Measurements from ENCODE around the gene FIBCD1.

DNA sequence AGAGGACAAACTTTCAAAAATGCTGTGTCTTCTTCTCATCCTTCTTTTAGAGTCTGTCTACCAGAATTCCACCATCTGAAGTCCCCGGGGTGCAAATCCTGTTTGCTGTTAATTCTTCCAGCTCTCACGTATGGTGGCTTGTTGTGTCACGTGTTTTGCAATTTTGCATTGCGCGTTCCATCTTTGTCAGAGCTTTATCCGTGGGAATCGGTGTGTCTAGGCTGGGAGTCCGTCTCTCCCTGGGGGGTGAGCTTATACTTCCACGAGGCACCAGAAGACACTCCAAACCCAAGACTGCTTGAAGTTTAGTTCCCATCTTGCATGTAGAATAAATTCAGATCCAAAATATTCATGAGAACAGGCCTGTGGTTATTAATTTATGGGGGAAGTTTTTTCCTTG, 6.1 kb upstream of the FIBCD1 start:
- TF ChIP-seq, protein P1, sequence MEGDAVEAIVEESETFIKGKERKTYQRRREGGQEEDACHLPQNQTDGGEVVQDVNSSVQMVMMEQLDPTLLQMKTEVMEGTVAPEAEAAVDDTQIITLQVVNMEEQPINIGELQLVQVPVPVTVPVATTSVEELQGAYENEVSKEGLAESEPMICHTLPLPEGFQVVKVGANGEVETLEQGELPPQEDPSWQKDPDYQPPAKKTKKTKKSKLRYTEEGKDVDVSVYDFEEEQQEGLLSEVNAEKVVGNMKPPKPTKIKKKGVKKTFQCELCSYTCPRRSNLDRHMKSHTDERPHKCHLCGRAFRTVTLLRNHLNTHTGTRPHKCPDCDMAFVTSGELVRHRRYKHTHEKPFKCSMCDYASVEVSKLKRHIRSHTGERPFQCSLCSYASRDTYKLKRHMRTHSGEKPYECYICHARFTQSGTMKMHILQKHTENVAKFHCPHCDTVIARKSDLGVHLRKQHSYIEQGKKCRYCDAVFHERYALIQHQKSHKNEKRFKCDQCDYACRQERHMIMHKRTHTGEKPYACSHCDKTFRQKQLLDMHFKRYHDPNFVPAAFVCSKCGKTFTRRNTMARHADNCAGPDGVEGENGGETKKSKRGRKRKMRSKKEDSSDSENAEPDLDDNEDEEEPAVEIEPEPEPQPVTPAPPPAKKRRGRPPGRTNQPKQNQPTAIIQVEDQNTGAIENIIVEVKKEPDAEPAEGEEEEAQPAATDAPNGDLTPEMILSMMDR (IDR thresholded peaks at IDR 0.05), result no peak
- TF ChIP-seq POLR2A (IDR thresholded peaks at IDR 0.05), result no peak
- no peak for TF ChIP-seq EP300 (IDR thresholded peaks at IDR 0.05)
- no peak for TF ChIP-seq POLR2AphosphoS5 (IDR thresholded peaks at IDR 0.05)

All from stomach (tissue), 4 donors.